Activated CD4-positive, alpha-beta T cell treated with anti-CD3 and anti-CD28 coated beads, Interleukin-2, amount 50 U/mL, for 16 hours (primary cell): ENCODE results near the gene ZRSR2.
"Not testable (repeated sequence)": the region's sequence is repeated elsewhere in the genome, so short reads cannot be mapped to it uniquely, and the experiment has no call there.

Source experiments
- DNase-seq: peaks from one replicate; pipeline ENCODE4 v3.0.0-alpha.2; 2020

ZRSR2 gene

GRCh38 chrX:15789979-15790768, at the start of gene ZRSR2:
ZRSR2 (plus strand) TSS chrX:15790484; CDS start chrX:15790496, 12 bp downstream.
- peak; percentile 95 for DNase-seq

DNA sequence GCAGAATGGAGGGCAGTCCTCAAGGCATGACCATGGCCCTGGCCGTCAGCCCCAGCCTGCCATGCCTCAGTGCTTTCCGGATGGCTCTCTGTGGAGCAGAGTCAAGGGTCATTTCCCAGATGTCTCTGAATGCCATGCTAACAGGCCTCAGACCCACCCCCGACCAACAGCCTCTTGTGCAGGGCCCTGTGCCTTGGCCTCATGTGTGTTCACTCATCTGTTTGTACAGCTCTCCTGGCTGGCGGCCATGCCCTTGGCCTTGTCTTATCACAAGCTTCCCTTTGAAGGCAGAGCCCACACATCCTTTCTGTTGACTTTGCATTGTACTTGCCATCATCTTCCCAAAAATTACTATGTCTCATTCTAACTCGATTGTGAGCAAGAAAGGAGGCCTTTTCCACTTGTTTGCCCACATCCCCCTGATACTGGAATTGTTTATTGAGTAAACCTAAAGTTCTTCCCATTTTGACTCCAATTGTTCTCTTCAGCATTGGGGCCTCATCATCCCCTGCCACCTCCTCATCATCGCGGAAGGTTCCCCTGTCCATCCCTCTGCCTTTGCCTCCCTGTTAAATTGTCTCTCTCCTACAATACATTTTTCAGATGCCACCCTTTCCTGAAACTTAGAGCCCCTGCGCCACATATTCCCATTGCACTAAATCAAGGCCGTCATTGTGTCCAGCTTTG, 46.0 kb upstream of the ZRSR2 start:
- no peak for DNase-seq

GRCh38 chrX:15745179-15745578, 45.1 kb upstream of the ZRSR2 start:
- no peak for DNase-seq

- DNase-seq: not testable (repeated sequence)
Measured at GRCh38 chrX:15746651-15747050, 43.6 kb upstream of the ZRSR2 start.

DNA sequence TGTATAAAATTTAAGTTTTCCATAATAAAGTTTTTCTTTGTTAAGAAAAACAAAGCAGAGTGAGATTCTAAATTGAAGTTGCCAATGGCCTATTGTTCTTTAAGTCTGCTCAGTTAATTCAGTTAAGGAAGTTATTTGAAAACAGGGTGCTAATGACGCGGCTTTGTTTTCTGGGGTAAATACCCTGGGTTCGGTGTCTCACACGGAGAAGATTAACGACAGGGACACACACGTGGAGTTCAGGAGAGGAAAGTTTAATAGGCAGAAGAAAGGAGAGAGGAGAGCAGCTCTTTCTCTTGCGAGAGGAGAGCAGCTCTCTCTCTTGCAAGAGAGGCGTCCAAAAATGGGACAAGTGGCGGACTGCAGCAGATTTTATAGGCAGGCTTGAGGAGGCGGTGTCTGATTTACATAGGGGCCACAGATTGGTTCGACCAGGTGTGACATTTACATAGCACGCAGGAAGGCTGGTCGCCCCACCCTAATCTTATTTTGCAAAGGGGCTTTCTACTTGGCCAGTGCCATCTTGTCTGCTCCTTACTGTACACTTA, 42.6 kb upstream of the ZRSR2 start:
- DNase-seq: no peak

- no peak for DNase-seq
Measured at GRCh38 chrX:15748841-15749240, 41.4 kb upstream of the ZRSR2 start.

DNA sequence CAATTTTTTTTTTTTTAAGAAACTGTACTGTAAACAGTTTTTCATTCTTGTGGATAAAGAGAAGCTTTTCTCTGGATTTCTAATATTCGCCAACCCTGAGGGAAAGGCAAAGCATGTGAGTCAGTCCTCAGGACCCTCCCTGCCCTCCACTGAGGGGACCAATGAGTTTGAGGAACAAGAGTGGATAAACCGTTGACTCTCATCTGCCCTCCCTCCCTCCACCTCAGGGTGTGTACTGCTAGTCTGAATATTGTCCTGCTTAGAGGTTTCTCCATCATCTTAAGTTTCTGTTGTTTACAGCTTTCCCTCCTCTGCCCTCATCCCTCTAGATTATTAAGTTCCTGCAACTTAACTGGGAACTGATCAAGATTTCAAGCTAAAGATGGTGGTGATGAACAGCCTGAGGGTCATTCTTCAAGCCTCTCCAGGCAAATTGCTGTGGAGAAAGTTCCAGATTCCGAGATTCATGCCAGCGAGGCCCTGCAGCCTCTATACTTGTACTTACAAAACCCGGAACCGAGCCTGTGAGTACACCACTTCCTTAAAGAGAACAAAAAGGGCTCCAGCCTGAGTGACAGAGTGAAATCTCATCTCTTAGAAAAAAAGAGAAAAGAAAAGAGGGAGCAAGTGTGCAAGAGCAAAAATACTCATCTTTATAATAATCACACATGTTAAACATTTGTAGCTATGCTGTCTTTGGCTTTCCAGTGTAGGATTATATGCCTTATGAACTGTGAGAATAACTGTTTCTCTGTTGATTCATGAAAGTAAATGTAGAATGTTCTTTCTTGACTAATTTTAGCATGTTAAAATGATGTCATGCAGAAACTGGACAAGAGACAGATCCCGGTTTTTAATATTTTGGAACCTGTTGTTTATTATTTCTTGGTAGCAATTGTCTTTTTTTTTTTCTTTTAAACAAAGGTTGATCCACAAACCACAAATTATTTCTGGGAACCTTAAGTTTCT, 40.4 kb upstream of the ZRSR2 start:
- peak; percentile 31 for DNase-seq

GRCh38 chrX:15750611-15751154, 39.6 kb upstream of the ZRSR2 start:
- peak; percentile 14 for DNase-seq

DNA sequence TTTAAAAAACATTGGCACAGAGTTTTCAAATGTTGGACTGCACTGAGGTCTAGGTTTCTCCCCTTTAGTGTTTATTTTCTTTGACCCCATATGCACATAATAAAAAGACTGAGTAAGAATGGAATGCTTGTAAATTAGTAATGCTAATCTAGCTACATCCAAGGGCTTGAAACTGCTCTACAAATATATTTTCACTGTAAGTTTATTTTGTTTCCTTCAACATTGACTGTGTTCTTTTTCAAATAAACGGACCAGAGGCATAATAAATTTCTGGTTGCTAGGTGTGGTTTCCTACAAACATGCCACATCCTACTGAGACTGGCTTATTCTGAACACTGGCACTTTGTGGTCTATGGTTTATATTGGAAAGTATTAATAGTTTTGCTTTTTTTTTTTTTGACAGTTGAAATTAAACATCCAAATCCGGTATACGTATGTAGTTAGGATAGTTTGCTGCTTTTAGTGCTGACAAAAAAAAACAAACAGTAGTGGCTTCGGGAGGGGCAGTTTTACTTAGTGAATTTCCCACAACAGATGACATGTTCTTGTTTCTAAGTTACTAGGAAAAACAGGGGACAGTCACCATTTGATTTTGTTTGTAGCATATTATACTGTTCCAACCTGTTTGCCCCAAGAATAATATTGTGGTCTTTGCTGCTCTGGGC, 39.0 kb upstream of the ZRSR2 start:
- peak; percentile 64 for DNase-seq

DNA sequence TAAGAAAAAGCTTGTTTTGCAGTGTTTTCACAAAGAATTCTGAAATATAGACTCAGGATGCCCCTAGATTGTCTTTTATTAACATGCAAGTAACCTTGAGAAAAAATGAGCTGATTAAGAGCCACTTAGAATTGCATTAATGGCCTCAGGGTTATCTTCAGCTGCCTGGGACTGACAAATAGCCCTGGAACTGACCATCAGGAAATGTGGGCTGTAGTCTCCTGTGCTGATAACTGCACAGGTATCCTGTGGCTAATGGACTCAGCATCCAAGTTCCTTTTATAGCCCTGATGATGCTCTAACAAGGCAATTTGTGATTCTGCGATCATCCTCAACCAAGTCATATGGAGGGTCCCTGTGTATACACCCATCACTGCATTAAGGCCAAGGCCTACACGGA, 35.2 kb upstream of the ZRSR2 start:
- no peak for DNase-seq

- DNase-seq: no peak
Measured at GRCh38 chrX:15758140-15758539, 32.1 kb upstream of the ZRSR2 start.

DNA sequence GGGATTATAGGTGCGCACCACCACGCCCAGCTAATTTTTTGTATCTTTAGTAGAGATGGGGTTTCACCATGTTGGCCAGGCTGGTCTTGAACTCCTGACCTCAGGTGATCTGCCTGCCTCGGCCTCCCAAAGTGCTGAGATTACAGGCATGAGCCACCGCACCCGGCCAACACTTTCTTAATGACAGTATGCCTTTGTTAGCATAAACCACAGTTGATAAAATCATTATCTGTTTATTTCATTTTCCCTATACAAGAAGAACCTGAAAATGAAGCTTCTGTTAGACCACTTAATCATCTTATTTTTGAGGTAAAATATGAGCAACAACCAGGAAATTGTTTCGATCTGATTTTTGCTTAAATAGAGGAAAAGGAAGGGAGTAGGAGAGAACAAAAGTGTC, 30.4 kb upstream of the ZRSR2 start:
- DNase-seq: not testable (repeated sequence)

- DNase-seq: peak; percentile 62
Measured at GRCh38 chrX:15761564-15762191, 28.6 kb upstream of the ZRSR2 start.

DNA sequence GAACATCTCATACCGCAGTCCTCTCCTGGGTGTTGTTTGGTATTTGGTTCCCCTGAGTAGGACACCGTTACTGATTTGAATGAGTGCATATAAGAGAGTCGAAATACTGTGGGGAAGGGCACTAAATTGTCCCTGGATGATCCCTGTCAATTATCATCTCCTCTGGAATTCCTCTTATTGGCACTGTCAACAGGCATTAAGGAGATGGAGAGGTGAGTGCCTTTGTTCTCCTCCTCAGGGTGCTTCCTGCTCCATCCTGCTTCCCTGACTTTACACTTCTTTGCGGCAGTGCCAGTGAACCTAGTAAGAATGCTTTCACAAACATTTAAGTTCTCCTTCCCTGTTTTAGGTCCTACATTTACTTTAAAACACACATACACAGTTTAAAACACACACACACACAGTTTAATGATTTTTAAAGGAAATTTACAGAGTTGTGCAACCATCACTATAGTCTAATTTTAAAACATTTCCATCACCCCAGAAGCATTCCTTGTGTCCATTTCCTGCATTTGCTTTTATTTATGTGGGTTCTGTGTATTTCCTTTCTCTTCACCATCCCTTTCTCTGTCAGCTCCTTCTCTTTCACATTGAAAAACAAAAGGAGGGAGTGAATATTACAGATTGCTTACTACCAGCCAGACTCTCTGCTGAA, 20.9 kb upstream of the ZRSR2 start:
- no peak for DNase-seq

DNA sequence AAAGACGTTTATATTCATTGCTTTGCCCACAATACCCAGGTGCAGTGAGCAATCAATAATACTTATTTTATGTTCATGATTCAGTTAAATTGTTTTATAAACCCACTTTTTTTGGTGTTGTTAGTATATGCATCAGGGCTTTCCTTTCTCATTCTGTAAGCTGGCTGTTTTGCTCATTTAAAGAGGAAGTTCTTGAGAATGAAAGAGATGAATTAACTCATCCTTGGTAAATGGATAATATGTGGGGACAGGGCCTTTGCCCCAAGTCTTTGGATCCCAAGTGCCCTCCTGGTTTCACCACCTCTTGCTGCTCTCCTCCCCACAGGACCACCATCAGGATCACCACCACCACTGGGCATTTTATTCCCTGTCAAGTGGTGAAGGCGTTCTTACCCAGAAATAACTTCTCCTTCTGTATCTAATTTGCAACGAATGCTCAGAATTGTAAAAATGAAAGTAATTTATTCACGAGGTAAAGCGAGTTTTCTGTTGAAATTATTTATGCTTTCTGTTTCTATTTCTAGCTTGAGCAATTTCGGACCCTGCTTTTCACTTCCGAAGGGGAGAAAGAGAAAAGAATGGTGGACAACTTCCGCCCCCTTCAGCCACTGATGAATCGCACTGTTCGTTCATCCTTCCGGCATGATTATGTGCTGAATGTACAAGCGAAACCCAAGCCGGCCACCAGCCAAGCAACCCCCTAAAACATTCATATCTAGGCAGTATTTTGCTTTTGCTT, 8.2 kb upstream of the ZRSR2 start:
- DNase-seq: peak; percentile 54

- no peak for DNase-seq
Measured at GRCh38 chrX:15785176-15785750, 5.0 kb upstream of the ZRSR2 start.

DNA sequence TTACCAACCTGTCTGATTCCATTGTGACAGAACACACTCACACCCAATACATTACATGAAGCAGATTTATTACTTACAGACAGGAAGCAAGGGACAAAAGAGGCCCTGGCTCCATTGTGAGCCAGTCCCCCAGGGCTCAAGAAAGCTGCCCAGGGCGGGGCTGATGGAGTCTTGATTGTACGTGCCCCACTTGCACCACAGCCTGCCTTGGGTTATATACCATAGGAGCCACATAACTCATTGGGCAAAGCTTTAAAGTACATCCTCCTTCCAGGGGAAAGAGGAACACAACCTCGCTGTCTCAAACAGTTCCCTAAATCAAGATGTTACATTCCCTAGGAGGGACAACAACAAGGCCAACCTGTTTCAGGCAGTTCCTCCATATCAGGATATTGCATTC, 3.4 kb upstream of the ZRSR2 start:
- DNase-seq: no peak

GRCh38 chrX:15790769-15791290, 546 bp downstream of the ZRSR2 start:
- peak; percentile 32 for DNase-seq

- no peak for DNase-seq
Measured at GRCh38 chrX:15797707-15798106, 7.4 kb downstream of the ZRSR2 start.

GRCh38 chrX:15804563-15804962, 14.3 kb downstream of the ZRSR2 start:
- no peak for DNase-seq
